Stimulated activated CD4-positive, alpha-beta T cell treated with anti-CD3 and anti-CD28 coated beads, Interleukin-15, amount 100 ng/mL, for 48 hours (primary cell): Measurements from ENCODE around the gene NDRG3.
A peak's percentile ranks its signal among the peaks of the same experiment; 100 is the strongest.

Experiments used
- DNase-seq, 2 donors: peaks; one replicate each; pipeline ENCODE4 v3.0.0-alpha.2; 2020; ENCODE audit warnings: low read depth in 2 of 2

The NDRG3 gene

GRCh38 chr20:36606158-36607066 lies 139.5 kb downstream of the NDRG3 start:
- no peak for DNase-seq

- peak; percentile 98 to 99 for DNase-seq
These were observed 140.3 kb downstream of the NDRG3 start, which contains the start of gene RAB5IF for GRCh38 chr20:36605399-36606157. RAB5IF (plus strand) TSS chr20:36605779; CDS start chr20:36605952, 173 bp downstream.

GRCh38 chr20:36604952-36605398 lies 140.9 kb downstream of the NDRG3 start:
- DNase-seq: peak in 1 of 2 donors; percentile 39
